SK-N-SH (cell line): ENCODE measurements around the gene PRM3.

Experiments used
- IRF3 ChIP-seq: fragments of 150-350 bp; IDR thresholded peaks from 2 replicates; pipeline ENCODE4 v1.6.1; 2016; ENCODE audit warnings: mild to moderate bottlenecking, low read depth, low read length
- POLR2AphosphoS5 ChIP-seq: IDR thresholded peaks from 2 replicates; pipeline ENCODE4 v1.6.1; 2012; ENCODE audit warnings: low read depth, low read length
- USF1 ChIP-seq: IDR thresholded peaks from 2 replicates; pipeline ENCODE4 v1.4.0; 2012; ENCODE audit warnings: low read depth, borderline replicate concordance

GRCh38 chr16:11254913-11255736, 18.3 kb downstream of the PRM3 start:
- no peak for TF ChIP-seq POLR2AphosphoS5
- no peak for TF ChIP-seq IRF3
- TF ChIP-seq USF1, result no peak
